ENCODE measurements around the gene SHCBP1L. TPM values are rescaled to one million over a fixed set of nuclear protein-coding genes. Genes with fewer than 3 reads are reported as not detected.

SHCBP1L gene
- total and polyA plus RNA-seq, 2 donors (not counting 1 experiment from before 2014, with no cell fraction given), result not detected

DNA sequence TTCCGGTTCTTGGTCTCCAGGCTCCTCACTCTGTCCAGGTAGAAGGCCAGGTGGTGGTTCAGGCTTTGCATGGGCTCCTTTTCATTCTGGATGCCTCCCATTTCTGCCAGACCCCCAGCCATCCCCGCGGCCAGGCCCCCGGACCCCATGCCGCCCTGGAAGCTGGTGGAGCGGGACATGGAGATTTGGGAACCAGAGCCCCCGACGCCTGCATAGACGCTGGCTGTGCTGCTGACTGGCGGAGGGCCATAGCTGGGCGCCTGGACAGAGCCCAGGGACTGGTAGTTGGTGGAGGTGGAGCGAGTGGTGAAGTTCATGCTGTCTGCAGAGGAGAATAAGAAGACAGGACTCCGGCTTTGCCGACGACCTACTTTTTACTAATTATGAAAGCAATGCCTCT is 7.1 kb upstream of the SHCBP1L start:
- 90% methylated on average over 8 of the region's 15 CpGs for WGBS (ENCODE audit: insufficient coverage)

DNA sequence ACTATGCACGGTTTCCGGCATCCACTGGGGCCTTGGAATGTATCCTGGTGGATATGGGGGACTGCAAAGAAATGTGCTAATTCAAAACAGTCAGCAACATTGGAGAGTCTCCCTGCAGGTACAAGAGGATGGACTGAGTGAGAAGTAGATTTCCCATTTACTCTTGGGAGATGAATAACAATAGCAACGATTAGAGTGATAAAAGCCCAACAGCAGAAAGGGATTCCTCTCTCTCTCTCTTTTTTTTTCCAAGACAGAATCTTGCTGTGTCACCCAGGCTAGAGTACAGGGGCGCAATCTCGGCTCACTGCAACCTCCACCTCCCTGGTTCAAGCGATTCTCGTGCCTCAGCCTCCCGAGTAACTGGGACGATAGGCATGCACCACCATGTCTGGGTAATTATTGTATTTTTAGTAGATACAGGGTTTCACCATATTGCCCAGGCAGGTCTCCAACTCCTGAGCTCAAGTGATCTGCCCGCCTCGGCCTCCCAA is 5.0 kb upstream of the SHCBP1L start:
- peaks cover 0 to 15% (median 5%) of the 10 kb centered on the region in 4 experiments for H3K27me3 ChIP-seq (replicated peaks in 1 of 4; ENCODE audit: control extremely low read depth in 1 of 4, control insufficient read depth in 3 of 4, insufficient read depth in 4 of 4, low read length in 3 of 4)
- WGBS (ENCODE audit: insufficient coverage), result 90% methylated on average over 4 of the region's 11 CpGs
- Mint-ChIP-seq H3K4me1 (peaks cover 7% of the 10 kb centered on the region), H3K9me3 (ENCODE audit: insufficient read depth) (peaks cover 7% of the 10 kb centered on the region), H3K4me3 (no peak overlapping the region), H3K27me3 (peaks cover 31% of the 10 kb centered on the region), H3K27ac (no peak overlapping the region)
- no peaks in the 10 kb centered on the region for H3K36me3 ChIP-seq (replicated peaks in 1 of 2; ENCODE audit: control extremely low read depth in 1 of 2, control insufficient read depth in 1 of 2, extremely low read depth in 1 of 2, insufficient read depth in 2 of 2, low read length in 1 of 2)
- H4K20me1 ChIP-seq (ENCODE audit: control insufficient read depth, insufficient read depth, low read length, poor library complexity, severe bottlenecking), result no peaks in the 10 kb centered on the region
- H3K79me2 ChIP-seq (ENCODE audit: control insufficient read depth, insufficient read depth, low read length), result no peaks in the 10 kb centered on the region
- H3K4me1 ChIP-seq (ENCODE audit: control insufficient read depth in 2 of 2, insufficient read depth in 2 of 2, low read length in 2 of 2), result peaks cover 5% of the 10 kb centered on the region in 2 donors
- ChIA-PET CTCF (no interaction called here), POLR2A (no interaction called here)
- peaks cover 0 to 3% (median 0%) of the 10 kb centered on the region in 3 donors for H3K9me3 ChIP-seq (ENCODE audit: control extremely low read depth in 1 of 3, control insufficient read depth in 2 of 3, insufficient read depth in 1 of 3, low read length in 2 of 3)
- TF ChIP-seq, protein P1, sequence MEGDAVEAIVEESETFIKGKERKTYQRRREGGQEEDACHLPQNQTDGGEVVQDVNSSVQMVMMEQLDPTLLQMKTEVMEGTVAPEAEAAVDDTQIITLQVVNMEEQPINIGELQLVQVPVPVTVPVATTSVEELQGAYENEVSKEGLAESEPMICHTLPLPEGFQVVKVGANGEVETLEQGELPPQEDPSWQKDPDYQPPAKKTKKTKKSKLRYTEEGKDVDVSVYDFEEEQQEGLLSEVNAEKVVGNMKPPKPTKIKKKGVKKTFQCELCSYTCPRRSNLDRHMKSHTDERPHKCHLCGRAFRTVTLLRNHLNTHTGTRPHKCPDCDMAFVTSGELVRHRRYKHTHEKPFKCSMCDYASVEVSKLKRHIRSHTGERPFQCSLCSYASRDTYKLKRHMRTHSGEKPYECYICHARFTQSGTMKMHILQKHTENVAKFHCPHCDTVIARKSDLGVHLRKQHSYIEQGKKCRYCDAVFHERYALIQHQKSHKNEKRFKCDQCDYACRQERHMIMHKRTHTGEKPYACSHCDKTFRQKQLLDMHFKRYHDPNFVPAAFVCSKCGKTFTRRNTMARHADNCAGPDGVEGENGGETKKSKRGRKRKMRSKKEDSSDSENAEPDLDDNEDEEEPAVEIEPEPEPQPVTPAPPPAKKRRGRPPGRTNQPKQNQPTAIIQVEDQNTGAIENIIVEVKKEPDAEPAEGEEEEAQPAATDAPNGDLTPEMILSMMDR (IDR thresholded peaks at IDR 0.05), result no peak
- no peak for TF ChIP-seq EZH2 (IDR thresholded peaks at IDR 0.05; ENCODE audit: borderline replicate concordance, insufficient read depth, low read depth, low read length, poor library complexity, severe bottlenecking)
- H3K9ac ChIP-seq (ENCODE audit: low read length), result no peak overlapping the region
- no peak overlapping the region for H3K27ac ChIP-seq (ENCODE audit: low read length in 2 of 2)
- H3K4me3 ChIP-seq (ENCODE audit: control extremely low read depth in 1 of 5, extremely low read depth in 1 of 5, insufficient read depth in 1 of 5, low read depth in 2 of 5, low read length in 4 of 5), result no peak overlapping the region
- intact Hi-C loops (cut with micrococcal nuclease), result no loop called here
- no peak overlapping the region for H3K4me2 ChIP-seq (replicated peaks; ENCODE audit: low read depth, low read length, poor library complexity, severe bottlenecking)
- H2AFZ ChIP-seq (ENCODE audit: insufficient read depth, low read depth, low read length, poor library complexity, severe bottlenecking), result no peak overlapping the region
- no peak for DNase-seq
- no peak for ATAC-seq (ENCODE audit: low read depth)

More for the DNA sequence above, 7.1 kb upstream of the SHCBP1L start:
- peaks cover 17% of the 10 kb centered on the region for H3K27me3 Mint-ChIP-seq
- no peak overlapping the region for H3K9ac ChIP-seq (ENCODE audit: low read length)
- no peak overlapping the region for H3K27ac ChIP-seq (ENCODE audit: low read length in 2 of 2)
- H3K9me3 Mint-ChIP-seq (ENCODE audit: insufficient read depth), result peaks cover 7% of the 10 kb centered on the region
- no peak overlapping the region for H2AFZ ChIP-seq (ENCODE audit: insufficient read depth, low read depth, low read length, poor library complexity, severe bottlenecking)
- ATAC-seq (ENCODE audit: low read depth) (no peak), DNase-seq (no peak)
- no peaks in the 10 kb centered on the region for H4K20me1 ChIP-seq (ENCODE audit: control insufficient read depth, insufficient read depth, low read length, poor library complexity, severe bottlenecking)
- peaks cover 5 to 7% of the 10 kb centered on the region in 2 donors for H3K4me1 ChIP-seq (ENCODE audit: control insufficient read depth in 2 of 2, insufficient read depth in 2 of 2, low read length in 2 of 2)
- intact Hi-C loops (cut with micrococcal nuclease), result loop anchor here (5.0 to 10.0 kb wide), 2 partner anchors 145 to 662 kb away; no protein-coding TSS in a partner anchor
- H3K27me3 ChIP-seq (replicated peaks in 1 of 4; ENCODE audit: control extremely low read depth in 1 of 4, control insufficient read depth in 3 of 4, insufficient read depth in 4 of 4, low read length in 3 of 4), result peaks cover 0 to 8% (median under 1%) of the 10 kb centered on the region in 4 experiments
- H3K4me2 ChIP-seq (replicated peaks; ENCODE audit: low read depth, low read length, poor library complexity, severe bottlenecking), result no peak overlapping the region
- no peaks in the 10 kb centered on the region for H3K36me3 ChIP-seq (replicated peaks in 1 of 2; ENCODE audit: control extremely low read depth in 1 of 2, control insufficient read depth in 1 of 2, extremely low read depth in 1 of 2, insufficient read depth in 2 of 2, low read length in 1 of 2)
- no peak overlapping the region for H3K4me3 ChIP-seq (ENCODE audit: control extremely low read depth in 1 of 5, extremely low read depth in 1 of 5, insufficient read depth in 1 of 5, low read depth in 2 of 5, low read length in 4 of 5)
- H3K79me2 ChIP-seq (ENCODE audit: control insufficient read depth, insufficient read depth, low read length), result no peaks in the 10 kb centered on the region
- peaks cover 8% of the 10 kb centered on the region for H3K4me1 Mint-ChIP-seq
- TF ChIP-seq EZH2 (IDR thresholded peaks at IDR 0.05; ENCODE audit: borderline replicate concordance, insufficient read depth, low read depth, low read length, poor library complexity, severe bottlenecking), result no peak
- TF ChIP-seq, protein P1 (IDR thresholded peaks at IDR 0.05), result no peak
- H3K9me3 ChIP-seq (ENCODE audit: control extremely low read depth in 1 of 3, control insufficient read depth in 2 of 3, insufficient read depth in 1 of 3, low read length in 2 of 3), result peaks cover 0 to 3% (median 0%) of the 10 kb centered on the region in 3 donors
- ChIA-PET CTCF (interaction anchor here (1.0 to 1.9 kb wide), 3 partner anchors 111 to 320 kb away, joined by 3 to 4 read pairs (median 3); no protein-coding TSS in a partner anchor), POLR2A (no interaction called here)
- H3K4me3 Mint-ChIP-seq, result no peak overlapping the region
- no peak overlapping the region for H3K27ac Mint-ChIP-seq

Data from B cell (primary cell).